Cerebellar cortex (tissue), 1 donor: ENCODE results near the gene MEGF11.
A peak's percentile ranks its signal among the peaks of the same experiment; 100 is the strongest.

Source experiments
- DNase-seq: peaks from one replicate; pipeline ENCODE4 v3.0.0-alpha.2; 2015; ENCODE audit warnings: low spot score

Gene MEGF11

DNA sequence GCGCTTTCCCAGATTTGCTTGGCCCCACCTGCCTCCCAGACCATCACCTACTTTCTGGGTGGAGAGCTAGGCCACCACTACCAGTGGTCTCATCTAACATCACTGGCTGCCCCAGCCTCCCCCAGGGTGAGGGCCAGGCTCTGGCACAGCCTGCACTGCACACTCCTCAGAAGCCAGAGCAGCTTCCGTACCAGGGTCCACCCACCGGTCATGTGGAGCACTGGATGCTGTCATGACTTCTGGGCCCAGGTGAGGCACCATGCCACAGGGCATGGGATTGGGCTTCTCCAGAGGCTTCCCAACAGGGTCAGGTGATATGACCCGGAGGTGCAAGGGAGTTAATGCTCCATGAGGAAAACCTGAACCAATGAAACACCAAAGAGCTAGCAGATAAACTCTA lies 14.0 kb downstream of the MEGF11 start:
- no peak for DNase-seq

DNA sequence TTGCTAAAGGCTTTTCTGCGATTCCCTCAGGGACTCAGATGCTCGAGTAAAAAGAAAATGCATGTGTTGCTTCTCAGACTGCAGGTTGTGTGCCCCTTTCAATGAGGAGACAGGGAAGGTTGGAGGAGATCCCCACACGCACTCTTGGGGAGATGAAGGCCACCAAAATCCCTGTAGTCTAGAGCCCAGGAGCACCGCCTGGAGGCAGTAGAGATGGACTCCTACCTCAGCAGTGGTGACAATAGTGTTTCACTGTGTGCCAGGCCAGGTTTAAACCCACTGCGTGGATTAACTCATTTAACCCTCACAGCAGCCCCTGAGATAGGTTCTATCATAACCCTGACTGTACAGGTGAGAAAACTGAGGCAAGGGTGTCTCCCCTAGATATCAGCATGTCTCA lies 15.2 kb downstream of the MEGF11 start:
- no peak for DNase-seq

DNA sequence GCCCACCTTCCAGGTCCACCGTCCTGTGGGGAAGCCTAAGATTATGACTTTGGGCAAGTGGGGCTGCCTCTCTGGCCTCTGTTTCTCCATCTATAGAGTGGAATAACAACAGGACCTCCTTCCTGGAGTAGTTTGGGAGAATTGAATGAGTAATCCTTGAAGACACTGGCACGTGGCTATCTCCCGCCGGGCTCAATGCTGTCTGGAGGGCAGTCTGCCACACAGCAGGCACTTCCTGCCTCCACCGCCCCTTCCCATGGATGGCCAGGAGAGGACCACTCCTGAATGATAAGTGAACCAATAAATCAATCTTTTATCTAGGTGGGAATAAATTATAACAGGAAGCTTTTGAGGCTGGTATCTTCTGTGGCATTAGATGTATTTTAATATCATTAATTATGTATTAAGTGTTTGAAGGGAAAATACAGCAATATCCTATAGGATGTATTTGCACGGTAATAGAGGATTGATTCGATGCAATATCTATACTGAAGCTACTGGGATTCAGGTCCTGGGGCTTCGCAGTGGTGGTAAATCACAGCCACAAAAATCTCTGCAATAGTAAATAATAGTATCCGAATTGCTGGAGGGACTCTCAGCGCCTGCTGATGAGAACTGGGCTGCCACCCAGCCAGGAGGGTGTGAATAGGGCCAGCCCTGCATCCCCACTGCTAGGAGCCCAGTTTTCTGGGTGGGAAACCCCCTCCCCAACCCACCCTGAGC lies 15.9 kb downstream of the MEGF11 start:
- DNase-seq, result no peak

DNA sequence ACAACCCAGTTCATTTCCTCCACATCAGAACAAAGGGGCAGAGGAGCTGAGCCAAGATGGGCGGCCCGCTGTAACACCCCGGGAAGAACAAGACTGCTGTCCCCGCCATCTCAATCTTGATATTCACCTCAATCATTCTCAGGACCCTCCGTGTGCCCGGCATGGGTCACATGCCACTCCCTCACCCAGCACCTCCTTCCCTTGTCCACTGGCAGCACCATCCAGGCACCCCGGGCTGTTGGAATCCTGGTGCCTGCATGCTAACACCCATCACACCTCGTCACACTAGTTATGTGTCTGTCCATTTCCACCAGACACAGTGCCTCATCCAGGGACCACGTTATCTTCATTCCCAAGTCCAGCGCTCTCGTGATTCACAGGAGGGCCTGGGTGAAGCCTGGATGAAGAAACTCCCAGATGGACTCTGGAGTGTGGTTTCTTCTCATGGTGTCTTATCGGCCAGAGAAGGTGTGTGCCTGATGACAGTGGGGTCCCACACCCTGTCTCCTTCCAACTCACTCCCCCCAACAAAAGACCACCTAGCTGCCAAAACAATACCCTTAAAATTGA lies 16.7 kb downstream of the MEGF11 start:
- no peak for DNase-seq

DNA sequence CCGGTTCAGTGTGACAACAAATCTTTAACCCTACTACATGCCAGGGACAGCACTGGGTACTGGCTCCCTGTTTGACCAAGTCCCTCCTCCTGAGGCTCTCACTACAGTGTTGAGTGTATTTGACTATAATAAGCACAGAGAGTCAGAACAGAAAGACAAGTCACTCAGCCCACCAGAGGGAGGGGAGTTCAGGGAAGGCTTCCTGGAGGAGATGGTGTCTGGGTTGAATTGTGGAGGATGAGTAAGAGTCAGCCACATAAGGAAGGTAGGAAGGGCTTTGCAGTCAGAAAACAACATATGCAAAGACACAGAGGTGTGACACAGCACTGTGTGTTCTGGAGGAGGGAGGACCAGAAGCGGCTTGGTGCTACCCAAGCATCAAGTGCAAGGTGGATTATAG lies 17.7 kb downstream of the MEGF11 start:
- no peak for DNase-seq

DNA sequence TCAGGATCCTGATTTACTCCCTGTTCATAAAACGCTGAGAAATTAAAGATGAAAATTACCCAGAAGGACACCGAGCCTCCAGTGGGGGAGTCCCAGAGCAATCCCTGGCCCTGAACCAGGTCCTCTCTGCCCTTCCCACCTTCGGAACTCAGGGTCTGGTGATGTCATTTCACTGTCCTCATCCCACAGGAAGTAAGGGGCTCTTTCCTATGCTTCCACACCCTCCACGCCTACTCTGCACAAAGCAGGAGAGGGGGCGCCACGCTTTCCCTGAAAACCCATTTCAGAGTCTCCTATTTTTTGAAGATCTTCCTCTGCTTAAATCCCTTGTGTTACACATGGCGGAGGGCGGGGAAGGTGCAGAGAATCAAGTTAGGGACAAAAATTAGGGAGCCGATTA lies 18.8 kb downstream of the MEGF11 start:
- DNase-seq, result no peak

DNA sequence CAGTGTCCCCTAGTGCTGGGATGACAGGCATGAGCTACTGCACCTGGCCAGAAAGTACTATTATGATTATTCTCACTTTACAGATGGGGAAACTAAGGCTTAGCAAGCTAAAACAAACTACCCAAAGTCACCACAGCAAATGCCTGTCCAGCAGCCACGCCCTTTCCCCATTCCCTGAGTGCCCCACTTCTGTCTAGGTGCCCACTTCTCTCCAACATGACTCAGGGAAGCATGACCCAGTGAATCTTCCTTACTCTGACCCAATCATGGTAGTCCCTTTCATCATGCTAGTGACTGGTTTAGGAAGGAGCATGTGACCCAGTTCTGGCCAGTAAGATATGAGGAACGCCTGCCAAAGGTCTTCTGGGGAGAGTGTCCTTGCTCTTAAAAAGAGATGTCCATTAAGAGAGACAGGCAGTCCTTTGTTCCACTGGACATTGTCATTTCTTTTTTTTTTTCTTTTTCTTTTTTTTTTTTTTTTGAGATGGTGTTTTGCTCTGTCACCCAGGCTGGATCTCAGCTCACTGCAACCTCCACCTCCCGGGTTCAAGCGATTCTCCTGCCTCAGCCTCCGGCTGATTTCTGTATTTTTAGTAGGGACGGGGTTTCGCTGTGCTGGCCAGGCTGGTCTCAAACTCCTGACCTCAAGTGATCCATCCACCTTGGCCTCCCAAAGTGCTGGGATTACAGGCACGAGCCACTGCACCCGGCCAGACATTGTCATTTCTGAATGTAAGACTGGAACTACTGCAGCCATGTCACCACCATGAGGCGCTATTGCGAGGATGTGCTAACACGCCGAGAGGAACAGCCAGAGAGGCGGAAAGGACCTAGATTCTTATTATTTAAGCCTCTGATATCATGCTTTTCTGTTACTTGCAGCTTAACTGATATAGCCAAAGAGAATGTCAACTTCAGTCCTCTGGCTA lies 19.8 kb downstream of the MEGF11 start:
- no peak for DNase-seq

DNA sequence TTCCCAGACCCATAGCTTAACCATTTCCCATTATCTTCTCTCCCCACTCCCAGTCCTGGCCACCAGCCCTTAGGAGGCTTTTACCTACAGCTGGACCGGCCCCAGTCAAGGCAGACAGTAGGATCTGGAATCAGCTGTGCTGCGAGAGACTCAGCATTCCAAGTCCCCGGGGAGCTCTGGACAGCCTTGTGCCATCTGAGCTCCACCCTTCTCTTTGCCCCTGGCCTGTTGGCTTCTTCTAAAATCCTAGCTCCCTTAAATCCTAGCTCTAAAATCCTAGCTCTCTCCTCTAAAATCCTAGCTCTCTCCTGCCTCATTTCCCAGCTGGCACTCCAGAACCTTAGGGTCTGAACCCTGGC lies 21.3 kb downstream of the MEGF11 start:
- DNase-seq, result no peak

DNA sequence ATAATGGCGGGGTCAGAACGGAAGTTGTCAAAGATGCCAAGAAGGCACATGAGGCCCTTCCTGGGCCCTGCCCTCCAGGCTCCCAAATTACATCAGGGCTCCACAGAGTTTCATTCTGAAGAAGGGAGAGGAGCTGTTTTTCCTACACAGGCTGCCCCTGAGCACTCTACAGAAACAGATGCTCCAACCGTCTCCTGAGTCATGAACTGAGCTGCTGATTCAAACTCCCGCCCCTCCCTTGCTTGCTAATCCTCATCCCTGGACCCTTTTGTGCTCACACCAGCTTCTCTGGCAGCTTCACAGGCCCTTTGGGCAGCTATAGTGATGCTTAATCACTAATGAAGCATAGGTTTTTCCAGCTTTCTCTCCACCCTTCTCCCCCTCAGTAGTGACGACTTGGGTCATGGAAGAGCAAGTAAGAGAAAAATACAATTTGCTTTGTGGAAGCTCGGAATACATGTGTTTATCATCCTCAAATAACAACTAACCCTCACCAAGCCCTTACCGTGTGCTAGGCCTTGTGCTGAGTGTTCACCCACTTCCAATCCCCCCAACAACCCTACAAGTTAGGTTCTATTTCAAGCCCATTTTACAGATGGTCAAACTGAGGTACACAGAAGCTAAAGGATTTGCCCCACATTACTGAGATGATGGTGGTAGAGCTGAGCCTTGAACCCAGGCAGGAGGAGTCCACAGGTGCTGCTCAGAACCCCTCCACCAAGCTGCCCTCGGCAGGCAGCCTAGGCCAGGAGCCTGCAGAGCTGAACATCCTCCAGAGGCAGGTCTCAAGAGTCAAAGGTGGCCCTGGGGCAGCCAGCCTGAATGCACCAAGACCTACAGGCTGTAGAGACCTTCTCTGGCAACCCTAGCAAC lies 21.9 kb downstream of the MEGF11 start:
- peak; percentile 51 for DNase-seq

DNA sequence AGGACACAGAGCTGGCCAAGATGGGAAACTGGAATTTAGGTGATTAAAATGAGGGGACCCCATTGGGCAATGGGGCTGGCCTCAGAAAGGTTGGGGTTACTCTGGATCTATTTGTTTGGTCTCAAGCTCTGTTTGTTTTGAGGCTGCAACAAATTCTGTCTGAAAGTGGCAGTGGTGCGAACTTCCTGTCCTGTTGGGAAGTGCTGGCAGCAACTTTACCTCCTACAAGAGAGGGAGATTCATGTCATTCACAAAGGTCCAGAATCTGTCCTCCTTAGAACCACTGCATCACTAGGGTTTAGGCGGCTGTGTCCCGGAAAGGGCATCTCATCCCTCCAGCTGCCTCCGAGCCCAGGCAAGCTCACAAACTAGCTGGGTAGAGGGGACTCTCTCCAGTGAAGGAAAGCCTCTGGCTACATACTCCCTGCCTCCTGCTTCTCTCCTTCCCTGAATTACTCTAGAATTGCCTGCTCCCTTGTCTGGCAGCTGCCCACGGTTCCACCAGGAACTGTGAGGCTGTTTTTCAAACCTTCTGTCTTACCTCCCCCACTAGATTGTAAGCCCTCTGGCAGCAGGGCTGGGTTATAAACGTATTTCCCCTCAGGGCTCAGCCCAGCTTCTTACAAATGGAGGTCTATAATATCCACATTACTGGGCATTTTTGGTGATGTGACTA lies 23.6 kb downstream of the MEGF11 start:
- peak; percentile 50 for DNase-seq

DNA sequence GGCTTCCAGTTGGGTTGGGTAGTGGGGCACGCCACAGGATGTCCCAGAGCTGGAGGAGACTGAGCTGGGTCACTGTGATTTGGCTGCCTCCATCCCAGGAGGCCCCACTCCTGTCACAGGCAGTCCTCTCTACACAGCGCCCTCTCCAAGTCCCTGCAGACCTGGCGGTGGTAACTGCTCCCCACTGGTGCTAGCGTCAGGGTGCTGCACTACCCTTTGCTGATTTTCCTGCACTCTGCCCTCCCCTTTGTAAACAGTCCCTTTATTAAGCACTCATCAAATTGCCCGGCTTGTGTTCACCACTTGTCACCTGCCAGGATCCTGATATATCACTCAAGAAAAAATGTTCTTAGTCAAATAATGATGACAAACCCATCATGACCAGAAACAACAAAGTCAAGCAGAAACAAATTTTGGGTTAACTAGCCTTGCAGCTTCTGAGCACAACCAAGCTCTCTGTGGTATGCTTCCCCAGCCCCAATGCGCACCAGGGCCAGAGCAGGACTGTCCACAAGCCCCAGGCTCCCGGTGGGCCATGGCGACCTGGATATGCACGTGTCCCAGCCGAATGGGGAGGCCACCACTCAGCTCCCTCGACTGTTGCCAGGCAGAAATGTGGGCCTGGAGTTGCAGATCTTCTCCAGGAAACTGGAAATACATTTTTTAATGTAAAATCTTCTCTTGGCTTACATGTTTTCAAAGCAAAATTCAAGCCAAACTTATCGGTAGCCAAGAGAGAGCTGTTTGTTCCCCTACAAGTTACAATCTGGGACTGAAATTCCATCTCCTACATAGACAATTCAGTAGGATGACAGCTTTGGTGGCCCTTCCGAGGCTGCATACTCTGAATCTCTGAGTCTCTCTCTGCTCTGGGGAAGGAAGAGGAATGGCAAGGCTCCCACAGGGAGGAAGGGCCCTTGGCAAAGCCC lies 24.5 kb downstream of the MEGF11 start:
- no peak for DNase-seq

DNA sequence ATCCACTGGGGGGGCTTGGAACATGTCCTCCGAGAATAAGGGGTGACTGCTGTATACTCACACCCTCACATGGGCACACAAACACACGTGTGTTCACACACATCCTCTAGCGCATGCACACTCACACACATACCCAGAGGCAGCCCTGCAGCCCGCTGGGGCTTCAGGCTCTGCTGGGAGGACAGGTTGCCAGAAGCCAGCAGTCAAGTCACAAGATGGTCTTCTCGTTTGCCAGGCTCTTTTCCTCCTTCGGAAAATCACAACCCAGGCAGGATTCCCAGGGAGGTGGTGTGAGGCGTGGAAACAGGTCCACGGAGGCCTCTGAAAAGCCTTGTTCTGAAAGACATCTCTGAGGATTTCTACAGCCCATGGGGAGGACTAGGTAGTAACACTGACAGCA lies 26.8 kb downstream of the MEGF11 start:
- DNase-seq, result peak; percentile 89

DNA sequence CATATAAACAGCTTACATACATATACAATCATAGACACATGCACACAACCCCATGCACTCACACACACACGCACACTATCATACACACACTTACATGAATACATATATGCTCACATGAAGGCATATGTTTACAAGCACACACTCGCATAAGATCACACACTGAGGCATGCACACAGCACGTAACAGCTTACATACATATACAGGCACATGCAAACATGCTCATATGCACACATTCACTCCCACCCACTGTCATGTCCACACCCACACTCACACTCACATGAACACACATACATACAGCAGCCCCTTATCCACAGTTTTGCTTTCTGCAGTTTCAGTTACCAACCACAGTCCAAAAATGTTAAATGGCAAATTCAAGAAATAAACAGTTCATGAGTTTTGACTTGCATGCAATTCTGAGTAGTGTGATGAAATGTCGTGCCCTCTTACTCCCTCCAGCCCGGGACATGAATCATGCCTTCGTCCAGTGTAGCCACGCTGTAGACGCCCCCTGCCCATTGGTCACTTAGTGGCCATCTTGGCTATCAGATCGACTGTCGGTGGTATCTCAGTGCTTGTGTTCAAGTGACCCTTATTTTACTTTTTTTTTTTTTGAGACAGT lies 27.8 kb downstream of the MEGF11 start:
- no peak for DNase-seq

DNA sequence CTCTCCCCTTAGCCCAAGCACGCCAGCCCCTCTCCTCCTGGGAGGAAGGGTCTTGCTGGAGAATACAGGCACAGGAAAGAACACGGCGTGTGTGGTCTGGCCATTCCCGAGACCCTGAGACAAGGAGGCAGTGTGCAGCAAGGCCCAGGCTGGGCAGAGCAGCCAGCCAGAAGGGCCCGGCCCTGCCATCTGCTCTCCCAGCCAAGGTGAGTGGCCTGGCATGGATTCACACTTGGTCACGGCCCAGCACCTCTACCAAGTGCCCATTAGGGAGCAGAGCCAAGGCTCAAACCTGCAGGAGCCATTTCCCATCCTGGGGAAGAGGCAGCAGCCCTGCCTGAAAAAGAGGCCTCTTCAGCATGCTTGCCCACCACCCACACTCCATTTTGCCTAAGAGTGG lies 28.6 kb downstream of the MEGF11 start:
- peak; percentile 97 for DNase-seq

DNA sequence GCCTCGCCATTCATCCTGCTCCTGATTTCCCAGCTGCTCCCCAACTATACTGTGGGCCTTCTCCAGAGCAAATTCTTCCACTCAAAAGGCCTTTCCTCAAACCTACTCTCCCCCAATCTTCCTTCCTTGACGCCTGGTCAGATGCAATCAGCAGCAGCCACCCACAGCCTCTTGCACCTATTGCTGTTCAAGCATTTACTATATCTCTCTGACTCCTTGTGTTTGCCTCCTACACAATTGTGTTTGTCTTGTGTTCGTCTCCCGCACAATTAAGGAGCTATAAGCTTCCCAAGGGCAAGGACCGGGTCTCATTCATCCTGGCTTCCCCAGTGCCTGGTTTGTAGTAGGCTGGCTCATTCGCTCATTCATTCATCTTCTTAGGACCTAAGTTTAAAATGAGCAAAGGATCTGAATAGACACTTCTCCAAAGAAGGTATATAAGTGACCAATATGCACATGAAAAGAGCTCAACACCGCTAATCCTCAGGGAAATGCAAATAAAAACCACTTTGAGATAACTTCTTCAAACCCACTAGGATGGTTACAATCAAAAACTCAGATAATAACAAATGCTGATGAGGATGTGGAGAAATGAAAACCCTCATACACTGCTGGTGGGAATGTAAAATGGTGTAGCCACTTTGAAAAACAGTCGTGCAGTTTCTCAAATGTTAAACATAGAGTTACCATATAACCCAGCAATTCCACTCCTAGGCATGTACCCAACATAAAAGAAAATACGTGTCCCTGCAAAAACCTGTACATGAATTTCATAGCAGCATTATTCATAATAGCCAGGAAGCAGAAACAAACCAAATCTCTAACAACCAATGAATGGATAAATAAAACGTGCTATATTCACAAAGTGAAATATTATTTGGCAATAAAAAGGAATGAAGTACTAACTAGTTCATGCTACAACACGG lies 31.0 kb downstream of the MEGF11 start:
- no peak for DNase-seq

DNA sequence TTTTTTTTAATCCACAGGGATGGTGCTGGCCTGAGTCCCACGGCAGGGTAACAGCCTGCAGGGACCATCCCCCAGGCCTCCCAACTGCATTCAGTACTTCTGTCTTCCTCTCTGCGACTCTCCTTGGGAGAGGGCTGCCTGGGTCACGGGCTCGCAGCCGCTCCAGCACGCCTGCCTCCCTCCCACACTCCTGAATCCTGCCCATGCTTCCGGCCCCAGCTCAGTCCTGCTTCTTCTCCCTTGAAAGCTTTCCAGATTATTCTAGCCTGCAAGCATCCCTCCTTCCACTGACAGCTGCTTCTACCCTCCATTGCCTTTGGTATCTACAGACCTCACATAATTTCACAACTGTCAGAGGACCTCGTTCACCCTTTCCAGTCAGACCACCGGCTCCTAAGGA lies 32.4 kb downstream of the MEGF11 start:
- peak; percentile 61 for DNase-seq

DNA sequence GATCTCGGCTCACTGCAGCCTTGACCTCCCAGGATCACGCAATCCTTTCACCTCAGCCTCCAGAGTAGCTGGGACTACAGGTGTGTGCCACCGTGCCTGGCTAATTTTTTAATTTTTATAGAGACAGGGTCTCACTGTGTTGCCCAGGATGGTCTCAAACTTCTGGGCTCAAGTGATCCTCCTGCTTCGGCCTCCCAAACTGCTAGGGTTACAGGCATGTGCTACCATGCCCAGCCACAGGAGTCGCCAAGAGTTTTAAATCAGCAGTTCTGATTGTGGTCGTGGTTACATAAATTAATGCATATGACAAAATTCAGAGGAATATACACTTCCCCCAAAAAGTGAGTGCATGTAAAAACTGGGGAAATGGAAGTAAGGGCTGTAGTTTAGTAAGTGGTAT lies 32.9 kb downstream of the MEGF11 start:
- no peak for DNase-seq

DNA sequence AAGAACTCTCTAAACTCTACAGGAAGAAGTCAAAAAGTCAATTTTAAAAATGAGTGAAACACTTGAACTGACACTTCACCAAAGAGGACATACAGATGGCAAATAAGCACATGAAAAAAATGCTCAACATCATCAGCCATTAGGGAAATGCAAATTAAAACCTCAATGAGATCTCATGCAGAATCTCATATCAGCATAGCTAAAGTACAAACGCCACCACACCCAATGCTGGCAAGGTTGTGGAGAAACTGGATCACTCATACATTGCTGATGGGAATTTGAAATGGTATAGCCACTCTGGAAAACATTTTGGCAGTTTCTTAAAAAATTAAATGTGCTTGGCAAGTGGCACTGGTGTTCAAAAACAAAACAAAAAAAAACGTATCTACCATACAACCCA lies 34.2 kb downstream of the MEGF11 start:
- no peak for DNase-seq

DNA sequence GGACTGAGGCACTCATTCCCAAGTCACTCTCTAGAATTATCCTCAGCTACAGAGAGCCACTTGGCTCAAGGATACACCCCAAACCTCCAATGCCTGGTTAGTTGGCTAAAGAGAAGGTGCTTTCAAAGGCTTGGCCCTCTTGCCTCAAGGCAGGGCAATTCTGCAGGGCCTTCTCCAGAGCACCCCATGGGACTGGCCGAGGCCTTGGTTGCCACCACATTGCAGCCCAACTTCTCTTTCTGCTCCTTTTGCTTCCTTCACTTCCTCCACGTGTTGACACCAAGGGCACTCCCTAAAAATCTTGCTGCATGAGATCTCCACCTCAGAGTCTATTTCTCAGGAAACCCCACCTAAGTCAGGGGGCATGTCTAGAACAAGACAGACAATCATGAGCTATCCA lies 36.7 kb downstream of the MEGF11 start:
- no peak for DNase-seq
